Activated CD4-positive, alpha-beta memory T cell treated with anti-CD3 and anti-CD28 coated beads for 36 hours (primary cell): ENCODE data around the gene SH3RF3. TPM values are rescaled to one million over a fixed set of nuclear protein-coding genes. Genes with fewer than 3 reads are reported as not detected.

Source experiments
- CTCF ChIA-PET: fragments of 350-600 bp; sonication (Branson Sonifier 250); formaldehyde crosslinking; loops from one replicate; lab custom pipeline; 2021; ENCODE audit warnings: antibody characterized with exemption, inconsistent platforms; lab: Charles Lee
- POLR2A ChIA-PET: fragments of 350-600 bp; sonication (Branson Sonifier 250); formaldehyde crosslinking; loops from one replicate; lab custom pipeline; 2021; ENCODE audit warnings: antibody characterized with exemption; lab: Charles Lee
- DNase-seq: peaks from one replicate; pipeline ENCODE4 v3.0.0-alpha.2; 2020
- H3K27ac Mint-ChIP-seq: one replicate; pipeline ENCODE4 v1.8.0; 2021; ENCODE audit warnings: mixed read lengths
- H3K27me3 Mint-ChIP-seq: one replicate; pipeline ENCODE4 v1.8.0; 2021; ENCODE audit warnings: mixed read lengths
- H3K36me3 Mint-ChIP-seq: one replicate; pipeline ENCODE4 v1.8.0; 2021; ENCODE audit warnings: mixed read lengths
- H3K4me1 Mint-ChIP-seq: one replicate; pipeline ENCODE4 v1.8.0; 2021; ENCODE audit warnings: low read depth, mixed read lengths
- H3K4me3 Mint-ChIP-seq: one replicate; pipeline ENCODE4 v1.8.0; 2021; ENCODE audit warnings: mild to moderate bottlenecking, mixed read lengths
- H3K9me3 Mint-ChIP-seq: one replicate; pipeline ENCODE4 v1.8.0; 2021; ENCODE audit warnings: mixed read lengths
- intact Hi-C: fragments of 100-400 bp; cut with micrococcal nuclease; formaldehyde crosslinking; loops from one replicate; pipeline ENCODE4 v1.15.1; 2023
- total RNA-seq, 2 experiments: library from RNA; stranded (reverse); gene quantifications; one replicate each; pipeline ENCODE4 v1.2.3, GENCODE V29; 2021

The SH3RF3 gene
- total RNA-seq, 2 experiments from 2014 or later, result 0.33 to 0.34 TPM

- no peak for DNase-seq
- Mint-ChIP-seq H3K27me3 (no peaks in the 10 kb centered on the region), H3K4me1 (peaks cover 8% of the 10 kb centered on the region), H3K4me3 (no peak overlapping the region), H3K36me3 (no peaks in the 10 kb centered on the region), H3K9me3 (no peaks in the 10 kb centered on the region), H3K27ac (no peak overlapping the region)
- ChIA-PET POLR2A (no interaction called here), CTCF (no interaction called here)
- intact Hi-C loops, result no loop called here
These were observed 327.0 kb downstream of the SH3RF3 start for GRCh38 chr2:109455731-109456691.

- CTCF ChIA-PET, result no interaction called here
- no peak overlapping the region for H3K4me3 Mint-ChIP-seq
- no peaks in the 10 kb centered on the region for H3K27me3 Mint-ChIP-seq
- H3K9me3 Mint-ChIP-seq, result no peaks in the 10 kb centered on the region
- peaks cover 8% of the 10 kb centered on the region for H3K4me1 Mint-ChIP-seq
- POLR2A ChIA-PET, result no interaction called here
- no peaks in the 10 kb centered on the region for H3K36me3 Mint-ChIP-seq
- intact Hi-C loops, result no loop called here
- no peak for DNase-seq
- H3K27ac Mint-ChIP-seq, result no peak overlapping the region
These were observed 327.8 kb downstream of the SH3RF3 start for GRCh38 chr2:109456776-109457175.

DNA sequence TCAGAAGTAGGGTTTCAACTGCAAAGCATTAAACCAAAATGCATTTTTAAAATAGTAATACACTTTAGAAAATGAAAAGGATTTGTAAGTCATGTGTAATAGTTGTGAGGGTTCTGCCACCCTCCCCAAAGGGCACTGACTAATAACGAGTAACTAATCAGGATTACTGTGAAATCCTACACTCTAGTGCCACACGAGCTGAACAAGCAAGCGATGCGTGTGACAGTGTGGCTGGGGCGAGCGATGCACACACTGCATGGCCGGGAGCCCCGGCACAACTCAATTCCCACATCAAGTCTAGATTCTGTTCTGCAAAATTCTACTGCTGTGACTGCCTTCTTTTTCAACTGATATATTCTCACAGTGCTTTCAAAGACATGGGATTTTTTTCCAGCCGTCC, 328.4 kb downstream of the SH3RF3 start:
- Mint-ChIP-seq H3K27ac (no peak overlapping the region), H3K36me3 (no peaks in the 10 kb centered on the region), H3K4me1 (peaks cover 8% of the 10 kb centered on the region), H3K9me3 (no peaks in the 10 kb centered on the region), H3K4me3 (no peak overlapping the region), H3K27me3 (no peaks in the 10 kb centered on the region)
- DNase-seq, result no peak
- POLR2A ChIA-PET, result no interaction called here
- intact Hi-C loops, result no loop called here
- CTCF ChIA-PET, result no interaction called here

GRCh38 chr2:109457794-109458193, 328.8 kb downstream of the SH3RF3 start:
- DNase-seq, result no peak
- Mint-ChIP-seq H3K9me3 (no peaks in the 10 kb centered on the region), H3K27ac (no peak overlapping the region), H3K4me1 (peaks cover 8% of the 10 kb centered on the region), H3K36me3 (no peaks in the 10 kb centered on the region), H3K4me3 (no peak overlapping the region), H3K27me3 (no peaks in the 10 kb centered on the region)
- CTCF ChIA-PET, result no interaction called here
- intact Hi-C loops, result no loop called here
- POLR2A ChIA-PET, result no interaction called here

DNA sequence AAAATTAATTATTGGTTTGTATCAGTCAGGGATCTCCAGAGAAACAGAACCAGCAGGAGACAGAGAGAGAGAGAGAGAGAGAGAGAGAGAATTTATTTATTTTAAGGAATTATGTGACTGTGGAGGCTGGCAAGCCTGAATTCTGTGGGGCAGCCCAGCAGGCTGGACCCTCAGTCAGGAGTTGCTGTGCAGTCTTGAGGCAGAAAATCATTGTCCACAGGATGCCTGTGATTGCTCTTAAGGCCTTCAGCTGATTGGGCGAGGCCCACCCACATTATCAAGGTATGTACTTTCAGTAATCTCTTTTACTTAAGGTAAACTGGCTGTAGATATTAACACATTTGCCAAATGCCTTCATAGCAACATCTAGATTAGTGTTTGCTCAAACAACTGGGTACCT, 329.5 kb downstream of the SH3RF3 start:
- intact Hi-C loops, result no loop called here
- no peaks in the 10 kb centered on the region for H3K9me3 Mint-ChIP-seq
- POLR2A ChIA-PET, result no interaction called here
- no peak for DNase-seq
- no peak overlapping the region for H3K27ac Mint-ChIP-seq
- no peak overlapping the region for H3K4me3 Mint-ChIP-seq
- peaks cover 8% of the 10 kb centered on the region for H3K4me1 Mint-ChIP-seq
- CTCF ChIA-PET, result no interaction called here
- no peaks in the 10 kb centered on the region for H3K36me3 Mint-ChIP-seq
- no peaks in the 10 kb centered on the region for H3K27me3 Mint-ChIP-seq

DNA sequence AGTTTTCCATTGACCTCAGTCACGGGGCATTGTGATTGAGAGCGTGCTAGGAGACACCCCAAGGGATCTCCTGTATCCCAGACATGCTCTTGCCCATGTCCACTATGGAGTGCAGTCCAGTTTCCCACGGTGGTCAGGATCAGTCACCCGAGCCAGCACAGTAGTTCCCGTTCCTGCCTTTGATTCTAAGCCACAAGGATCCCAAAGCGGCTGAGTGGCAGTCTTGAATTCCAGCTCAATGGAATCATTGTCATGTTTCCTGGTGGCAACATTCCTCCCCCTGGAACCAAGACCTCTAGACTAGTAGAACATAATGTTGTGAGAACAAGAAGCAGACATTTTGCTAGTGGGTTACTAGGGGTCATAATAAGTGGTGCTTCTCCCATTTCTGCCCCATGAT, 330.5 kb downstream of the SH3RF3 start:
- no peak for DNase-seq
- peaks cover 6% of the 10 kb centered on the region for H3K4me1 Mint-ChIP-seq
- CTCF ChIA-PET, result no interaction called here
- intact Hi-C loops, result no loop called here
- H3K27me3 Mint-ChIP-seq, result no peaks in the 10 kb centered on the region
- H3K36me3 Mint-ChIP-seq, result no peaks in the 10 kb centered on the region
- H3K4me3 Mint-ChIP-seq, result no peak overlapping the region
- no peak overlapping the region for H3K27ac Mint-ChIP-seq
- H3K9me3 Mint-ChIP-seq, result no peaks in the 10 kb centered on the region
- POLR2A ChIA-PET, result no interaction called here

GRCh38 chr2:109460553-109461324, 331.7 kb downstream of the SH3RF3 start:
- Mint-ChIP-seq H3K36me3 (no peaks in the 10 kb centered on the region), H3K27me3 (no peaks in the 10 kb centered on the region)
- POLR2A ChIA-PET, result no interaction called here

GRCh38 chr2:109463236-109463635, 334.2 kb downstream of the SH3RF3 start:
- ChIA-PET POLR2A (no interaction called here), CTCF (no interaction called here)
- peaks cover 2% of the 10 kb centered on the region for H3K27me3 Mint-ChIP-seq
- H3K27ac Mint-ChIP-seq, result no peak overlapping the region
- H3K4me3 Mint-ChIP-seq, result no peak overlapping the region
- DNase-seq, result no peak
- intact Hi-C loops, result no loop called here
- H3K36me3 Mint-ChIP-seq, result no peaks in the 10 kb centered on the region
- no peaks in the 10 kb centered on the region for H3K9me3 Mint-ChIP-seq
- no peaks in the 10 kb centered on the region for H3K4me1 Mint-ChIP-seq

More at GRCh38 chr2:109460553-109461324, 331.7 kb downstream of the SH3RF3 start:
- no peak overlapping the region for H3K4me3 Mint-ChIP-seq
- no peak overlapping the region for H3K27ac Mint-ChIP-seq
- intact Hi-C loops, result no loop called here
- no peak for DNase-seq
- no peaks in the 10 kb centered on the region for H3K4me1 Mint-ChIP-seq
- CTCF ChIA-PET, result no interaction called here
- no peaks in the 10 kb centered on the region for H3K9me3 Mint-ChIP-seq

DNA sequence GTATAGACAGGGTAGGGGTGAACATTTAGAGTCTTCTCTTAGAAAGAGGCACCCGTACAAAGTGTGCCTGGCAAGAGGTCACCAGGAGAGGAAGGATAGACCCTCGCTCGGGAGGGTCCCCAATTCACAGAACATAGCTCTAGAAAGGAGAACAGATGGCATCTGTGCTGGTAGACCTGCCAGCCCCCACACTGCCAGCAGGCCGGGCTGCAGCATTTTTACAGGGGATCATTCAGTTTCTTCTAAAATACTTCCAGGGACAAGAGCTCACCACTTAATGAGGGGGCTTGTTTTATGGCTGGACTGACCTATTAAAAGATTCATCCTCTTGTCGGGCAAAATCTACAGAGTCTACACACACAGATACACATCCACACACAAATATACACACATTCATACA, 334.9 kb downstream of the SH3RF3 start:
- Mint-ChIP-seq H3K27ac (no peak overlapping the region), H3K4me1 (no peaks in the 10 kb centered on the region), H3K27me3 (peaks cover 3% of the 10 kb centered on the region), H3K9me3 (no peaks in the 10 kb centered on the region), H3K4me3 (no peak overlapping the region), H3K36me3 (no peaks in the 10 kb centered on the region)
- no peak for DNase-seq
- ChIA-PET POLR2A (no interaction called here), CTCF (no interaction called here)
- intact Hi-C loops, result no loop called here

GRCh38 chr2:109466674-109467575, 337.9 kb downstream of the SH3RF3 start:
- H3K4me1 Mint-ChIP-seq, result no peaks in the 10 kb centered on the region
- no peak overlapping the region for H3K4me3 Mint-ChIP-seq
- H3K27ac Mint-ChIP-seq, result no peak overlapping the region
- CTCF ChIA-PET, result no interaction called here
- POLR2A ChIA-PET, result no interaction called here
- no peaks in the 10 kb centered on the region for H3K36me3 Mint-ChIP-seq
- intact Hi-C loops, result no loop called here
- no peak for DNase-seq
- peaks cover 3% of the 10 kb centered on the region for H3K27me3 Mint-ChIP-seq
- no peaks in the 10 kb centered on the region for H3K9me3 Mint-ChIP-seq

DNA sequence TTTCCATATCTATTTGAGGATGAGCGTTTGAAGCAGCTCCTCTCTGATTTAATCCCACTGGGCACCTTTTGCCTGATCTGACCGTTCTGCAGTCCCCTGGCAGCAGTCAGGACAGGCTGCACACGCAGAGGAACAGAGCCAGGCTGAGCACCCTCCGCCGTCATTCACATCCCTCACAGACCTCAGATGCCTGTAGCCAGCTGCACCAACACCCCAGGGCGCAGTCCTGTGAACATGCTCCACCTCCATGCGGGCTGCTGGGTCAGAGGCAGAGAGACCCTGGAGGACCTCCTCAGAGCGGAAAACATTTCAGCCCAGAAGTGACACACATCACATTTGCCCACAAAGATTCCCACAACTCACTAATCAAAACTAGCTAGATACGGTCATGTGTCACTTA, 338.7 kb downstream of the SH3RF3 start:
- no peaks in the 10 kb centered on the region for H3K36me3 Mint-ChIP-seq
- H3K27ac Mint-ChIP-seq, result no peak overlapping the region
- intact Hi-C loops, result no loop called here
- no peaks in the 10 kb centered on the region for H3K4me1 Mint-ChIP-seq
- no peak for DNase-seq
- peaks cover 3% of the 10 kb centered on the region for H3K27me3 Mint-ChIP-seq
- ChIA-PET POLR2A (no interaction called here), CTCF (no interaction called here)
- H3K9me3 Mint-ChIP-seq, result no peaks in the 10 kb centered on the region
- H3K4me3 Mint-ChIP-seq, result no peak overlapping the region

- POLR2A ChIA-PET, result no interaction called here
- Mint-ChIP-seq H3K36me3 (no peaks in the 10 kb centered on the region), H3K4me1 (no peaks in the 10 kb centered on the region), H3K27me3 (peaks cover 3% of the 10 kb centered on the region), H3K4me3 (no peak overlapping the region), H3K9me3 (no peaks in the 10 kb centered on the region), H3K27ac (no peak overlapping the region)
- intact Hi-C loops, result no loop called here
- no peak for DNase-seq
- CTCF ChIA-PET, result no interaction called here
These were observed 339.9 kb downstream of the SH3RF3 start for GRCh38 chr2:109468893-109469292.
